Measurements from ENCODE around the gene EPX.
A peak's percentile ranks its signal among the peaks of the same experiment; 100 is the strongest.

GRCh38 chr17:58200024-58200633 is 7.6 kb downstream of the EPX start:
- peak; percentile 47 for TF ChIP-seq RAD21 (IDR thresholded peaks at IDR 0.05; ENCODE audit: low read depth)
- no peak for TF ChIP-seq TAF1 (IDR thresholded peaks at IDR 0.05; ENCODE audit: low read depth)
- 0 out of 2 replicates have a peak, but pooled peaks have one; percentile 45 for TF ChIP-seq YY1 (IDR thresholded peaks at IDR 0.05; ENCODE audit: low read depth)
- TF ChIP-seq FOXM1 (IDR thresholded peaks at IDR 0.05; ENCODE audit: borderline replicate concordance, low read depth), result no peak
- TF ChIP-seq EP300 (IDR thresholded peaks at IDR 0.05; ENCODE audit: borderline replicate concordance), result no peak
- no peak for TF ChIP-seq REST (IDR thresholded peaks at IDR 0.05; ENCODE audit: low read depth)
- no peak for TF ChIP-seq TCF12 (IDR thresholded peaks at IDR 0.05; ENCODE audit: low read depth)
- TF ChIP-seq CREB1 (IDR thresholded peaks at IDR 0.05; ENCODE audit: low read depth), result no peak
- TF ChIP-seq CEBPB (IDR thresholded peaks at IDR 0.05), result no peak

Data from Ishikawa (cell line).